ENCODE measurements around the gene SLC16A10.
"Not testable (repeated sequence)": the region's sequence is repeated elsewhere in the genome, so short reads cannot be mapped to it uniquely, and the experiment has no call there.

Gene SLC16A10

GRCh38 chr6:111201244-111201554 is 113.9 kb downstream of the SLC16A10 start:
- no peak overlapping the region for H3K27ac ChIP-seq
- no peaks in the 10 kb centered on the region for H3K27me3 ChIP-seq
- no peaks in the 10 kb centered on the region for H3K36me3 ChIP-seq
- no peaks in the 10 kb centered on the region for H3K9me3 ChIP-seq
- TF ChIP-seq CTCF (IDR thresholded peaks at IDR 0.05): no peak
- H3K4me1 ChIP-seq (ENCODE audit: control insufficient read depth in 1 of 2, insufficient read depth in 1 of 2, low read depth in 1 of 2, low read length in 1 of 2): no peaks in the 10 kb centered on the region
- no peak overlapping the region for H3K4me3 ChIP-seq (ENCODE audit: low read depth in 1 of 2, low read length in 1 of 2)

- Histone ChIP-seq H3K27ac (no peak overlapping the region), H3K36me3 (no peaks in the 10 kb centered on the region), H3K27me3 (no peaks in the 10 kb centered on the region), H3K9me3 (no peaks in the 10 kb centered on the region), H3K4me1 (ENCODE audit: control insufficient read depth in 1 of 2, insufficient read depth in 1 of 2, low read depth in 1 of 2, low read length in 1 of 2) (no peaks in the 10 kb centered on the region), H3K4me3 (ENCODE audit: low read depth in 1 of 2, low read length in 1 of 2) (no peak overlapping the region)
- TF ChIP-seq CTCF (IDR thresholded peaks at IDR 0.05): no peak
Observed at GRCh38 chr6:111201764-111202163, 114.5 kb downstream of the SLC16A10 start.

- not testable (repeated sequence) for H3K4me1 ChIP-seq (ENCODE audit: control insufficient read depth in 1 of 2, insufficient read depth in 1 of 2, low read depth in 1 of 2, low read length in 1 of 2); H3K27me3 ChIP-seq; H3K36me3 ChIP-seq; H3K4me3 ChIP-seq (ENCODE audit: low read depth in 1 of 2, low read length in 1 of 2); H3K9me3 ChIP-seq; H3K27ac ChIP-seq
Observed at GRCh38 chr6:111203539-111203938, 116.2 kb downstream of the SLC16A10 start.

- no peaks in the 10 kb centered on the region for H3K27me3 ChIP-seq
- H3K36me3 ChIP-seq: no peaks in the 10 kb centered on the region
- TF ChIP-seq CTCF (IDR thresholded peaks at IDR 0.05): no peak
Observed at GRCh38 chr6:111204305-111204704, 117.0 kb downstream of the SLC16A10 start.

GRCh38 chr6:111204881-111205280 is 117.6 kb downstream of the SLC16A10 start:
- no peaks in the 10 kb centered on the region for H3K9me3 ChIP-seq
- TF ChIP-seq CTCF (IDR thresholded peaks at IDR 0.05): no peak
- H3K4me3 ChIP-seq (ENCODE audit: low read depth in 1 of 2, low read length in 1 of 2): no peak overlapping the region
- H3K27ac ChIP-seq: no peak overlapping the region
- H3K36me3 ChIP-seq: no peaks in the 10 kb centered on the region
- H3K4me1 ChIP-seq (ENCODE audit: control insufficient read depth in 1 of 2, insufficient read depth in 1 of 2, low read depth in 1 of 2, low read length in 1 of 2): no peaks in the 10 kb centered on the region
- no peaks in the 10 kb centered on the region for H3K27me3 ChIP-seq

More at GRCh38 chr6:111204305-111204704, 117.0 kb downstream of the SLC16A10 start:
- Histone ChIP-seq H3K4me1 (ENCODE audit: control insufficient read depth in 1 of 2, insufficient read depth in 1 of 2, low read depth in 1 of 2, low read length in 1 of 2) (no peaks in the 10 kb centered on the region), H3K9me3 (no peaks in the 10 kb centered on the region), H3K27ac (no peak overlapping the region), H3K4me3 (ENCODE audit: low read depth in 1 of 2, low read length in 1 of 2) (no peak overlapping the region)

- TF ChIP-seq CTCF (IDR thresholded peaks at IDR 0.05): no peak
- H3K9me3 ChIP-seq: no peaks in the 10 kb centered on the region
- H3K27me3 ChIP-seq: no peaks in the 10 kb centered on the region
- H3K4me1 ChIP-seq (ENCODE audit: control insufficient read depth in 1 of 2, insufficient read depth in 1 of 2, low read depth in 1 of 2, low read length in 1 of 2): no peaks in the 10 kb centered on the region
- H3K4me3 ChIP-seq (ENCODE audit: low read depth in 1 of 2, low read length in 1 of 2): no peak overlapping the region
- H3K27ac ChIP-seq: no peak overlapping the region
- no peaks in the 10 kb centered on the region for H3K36me3 ChIP-seq
Observed at GRCh38 chr6:111205502-111205901, 118.2 kb downstream of the SLC16A10 start.
